GM15510 (cell line): ENCODE data around the gene CNTN1.

Source experiments
- POLR2A ChIP-seq: IDR thresholded peaks from 3 replicates; pipeline ENCODE4 v1.6.1; 2011; ENCODE audit warnings: borderline replicate concordance; ENCODE audit not compliant: insufficient read length; ENCODE audit errors: extremely low read depth

Gene CNTN1

DNA sequence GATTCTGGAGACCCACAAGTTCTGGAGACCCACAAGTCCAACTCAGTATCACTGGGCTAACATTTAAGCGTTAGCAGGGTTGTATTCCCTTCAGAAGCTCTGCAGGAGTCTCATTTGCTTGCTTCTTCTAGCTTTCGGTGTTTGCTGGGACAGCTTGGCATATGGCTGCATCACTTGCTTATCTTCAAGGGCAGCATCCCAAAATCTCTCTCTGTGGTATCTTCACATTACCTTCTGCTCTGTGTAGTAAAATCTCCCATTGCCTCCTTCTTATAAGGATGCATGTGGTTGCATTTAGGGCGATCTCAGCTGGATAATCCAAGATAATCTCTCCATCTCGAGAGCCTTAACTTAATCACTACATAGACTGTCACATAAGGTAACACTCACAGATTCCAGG lies 7.3 kb upstream of the CNTN1 start:
- no peak for TF ChIP-seq POLR2A

DNA sequence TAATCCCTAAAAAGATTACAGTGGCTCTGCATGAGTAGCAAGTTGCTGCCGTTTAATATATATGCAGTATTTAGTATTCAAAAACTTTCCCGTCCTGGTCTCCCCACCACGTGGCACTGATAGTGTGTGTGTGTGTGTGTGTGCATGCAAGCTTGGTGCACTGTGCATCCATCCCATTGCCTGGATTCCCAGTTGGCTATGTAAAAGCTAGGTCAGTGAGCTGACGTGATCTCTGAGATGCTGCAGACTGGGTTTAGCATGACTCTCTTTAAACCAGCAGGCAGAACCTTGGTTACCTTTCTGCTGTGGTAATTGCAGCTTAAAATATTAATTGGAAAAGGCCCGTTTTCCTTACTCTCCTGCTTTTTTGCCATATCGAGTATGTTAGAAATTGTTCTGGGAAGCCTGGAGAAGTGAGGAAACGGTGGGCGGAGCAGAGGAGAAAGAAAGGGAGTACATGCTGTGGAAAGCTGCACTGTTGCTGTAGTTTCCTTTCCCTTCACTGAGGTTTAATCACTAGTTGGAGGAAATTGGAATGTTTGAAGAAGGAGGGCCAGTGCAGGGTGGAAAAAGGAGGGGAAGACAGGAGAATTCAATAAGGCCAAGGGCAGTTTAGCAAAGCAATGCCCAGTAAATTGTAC lies 4.0 kb upstream of the CNTN1 start:
- TF ChIP-seq POLR2A: no peak

DNA sequence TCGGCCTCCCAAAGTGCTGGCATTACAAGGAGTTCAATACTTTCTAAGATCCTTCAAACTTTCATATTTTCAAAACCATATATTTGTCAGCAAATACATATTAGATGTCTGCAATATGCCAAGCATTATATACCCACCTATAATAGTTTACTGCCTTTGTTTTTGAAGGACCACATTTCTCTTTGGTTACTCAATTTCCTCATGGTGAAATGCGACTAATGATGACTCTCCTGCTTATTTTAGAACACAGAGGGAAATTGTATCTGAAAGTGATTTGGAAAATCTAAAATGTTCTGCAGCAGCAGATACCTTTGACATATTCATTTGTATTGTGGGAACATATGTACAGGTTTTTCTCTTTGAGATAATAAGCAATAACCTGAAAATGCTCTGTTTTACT lies 2.7 kb upstream of the CNTN1 start:
- no peak for TF ChIP-seq POLR2A

GRCh38 chr12:40692765-40693206 lies 547 bp downstream of the CNTN1 start:
- TF ChIP-seq POLR2A: no peak

DNA sequence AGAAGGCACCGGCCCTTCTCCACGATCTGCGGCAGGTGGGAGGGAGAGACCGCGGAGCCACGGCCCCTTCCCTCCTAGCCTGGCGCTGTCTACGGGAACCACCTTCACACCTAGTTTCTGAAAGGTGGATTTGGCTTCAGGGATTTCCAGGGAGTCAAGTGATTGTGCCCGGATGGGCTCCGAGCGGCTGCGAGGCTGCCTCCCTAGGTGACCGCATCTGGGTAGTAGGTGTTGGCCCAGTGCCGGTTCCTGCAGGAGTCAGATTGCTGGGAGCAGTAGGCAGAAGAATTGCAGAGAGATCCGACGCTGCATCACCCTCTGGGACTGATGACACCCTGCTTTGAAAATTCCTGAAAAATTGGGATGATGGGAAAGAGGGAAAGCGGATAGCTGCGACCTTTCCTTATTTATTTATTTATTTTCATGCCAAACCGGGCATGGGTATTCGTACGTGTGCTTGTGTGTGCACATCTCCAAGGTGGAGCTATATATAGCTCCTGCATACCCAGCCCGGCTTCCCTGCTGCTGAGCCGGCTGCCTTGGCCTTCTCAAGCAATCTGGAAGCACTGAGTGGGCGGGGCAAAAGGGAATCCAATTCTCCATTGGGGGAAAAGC lies 1.1 kb downstream of the CNTN1 start:
- TF ChIP-seq POLR2A: no peak

GRCh38 chr12:40697566-40698259 lies 5.5 kb downstream of the CNTN1 start:
- no peak for TF ChIP-seq POLR2A

GRCh38 chr12:40701756-40702155 lies 9.5 kb downstream of the CNTN1 start:
- TF ChIP-seq POLR2A: no peak

- no peak for TF ChIP-seq POLR2A
Measured at GRCh38 chr12:40711121-40711520, 18.9 kb downstream of the CNTN1 start.

DNA sequence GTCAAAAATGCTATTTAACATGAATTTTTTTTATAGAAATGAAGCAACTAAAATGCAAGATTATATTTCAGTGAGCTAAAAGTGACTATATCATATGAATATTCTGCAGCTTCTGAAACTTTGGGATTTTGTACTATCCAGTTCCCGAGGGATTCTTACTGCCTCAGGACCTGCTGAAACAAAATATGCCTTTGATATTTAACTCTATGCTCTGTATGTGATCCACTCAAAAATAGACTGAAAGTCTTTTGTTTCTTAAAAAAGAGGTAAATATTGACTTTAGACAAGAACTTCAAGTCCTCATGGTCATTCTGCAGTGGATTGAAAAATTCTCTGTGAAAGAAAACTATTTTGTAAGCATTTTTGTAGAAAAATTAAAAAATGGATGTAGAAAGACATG lies 22.4 kb downstream of the CNTN1 start:
- TF ChIP-seq POLR2A: no peak

- TF ChIP-seq POLR2A: no peak
Measured at GRCh38 chr12:40716037-40716436, 23.8 kb downstream of the CNTN1 start.

- TF ChIP-seq POLR2A: no peak
Measured at GRCh38 chr12:40717576-40717975, 25.3 kb downstream of the CNTN1 start.

DNA sequence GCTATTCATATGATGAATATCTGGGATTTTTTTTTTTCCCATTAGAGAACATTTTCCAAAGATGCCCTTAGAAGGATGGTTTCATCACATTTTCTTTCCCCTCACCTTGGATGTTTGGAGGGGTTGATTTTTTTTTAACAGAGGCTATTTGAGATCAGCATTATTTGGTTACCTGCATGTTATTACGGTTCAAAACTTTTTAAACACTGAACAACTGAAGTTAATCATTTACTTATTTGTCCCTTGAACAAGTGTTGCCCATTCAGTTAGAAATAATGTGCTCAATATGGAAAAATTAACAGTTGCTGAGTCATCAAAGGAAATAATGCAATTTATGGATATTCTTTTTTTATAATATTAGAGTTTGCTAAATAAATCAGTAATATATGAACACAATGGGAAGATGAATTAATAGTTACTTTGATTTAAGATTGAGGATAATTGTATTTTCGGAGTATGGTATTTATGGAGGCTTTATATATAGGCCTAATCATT lies 26.7 kb downstream of the CNTN1 start:
- TF ChIP-seq POLR2A: no peak

DNA sequence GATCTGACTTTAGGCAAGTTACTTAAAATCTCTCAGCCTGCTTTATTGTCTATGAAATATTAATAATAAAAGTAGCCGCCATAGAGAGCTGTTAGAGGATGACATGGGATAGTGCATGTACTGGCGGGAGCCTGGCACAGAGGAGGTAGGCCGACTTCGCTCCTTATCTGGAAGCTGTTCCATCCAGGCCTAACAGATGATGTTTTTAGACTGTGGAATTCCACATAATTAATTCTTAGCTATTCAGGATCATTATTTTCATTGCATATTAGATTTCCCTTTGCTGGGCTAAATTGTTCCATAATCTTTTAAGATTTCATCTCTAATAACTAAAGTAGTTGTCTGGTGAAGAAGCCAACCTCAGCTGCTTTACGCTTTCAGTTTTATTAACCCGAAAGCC lies 30.8 kb downstream of the CNTN1 start:
- no peak for TF ChIP-seq POLR2A

DNA sequence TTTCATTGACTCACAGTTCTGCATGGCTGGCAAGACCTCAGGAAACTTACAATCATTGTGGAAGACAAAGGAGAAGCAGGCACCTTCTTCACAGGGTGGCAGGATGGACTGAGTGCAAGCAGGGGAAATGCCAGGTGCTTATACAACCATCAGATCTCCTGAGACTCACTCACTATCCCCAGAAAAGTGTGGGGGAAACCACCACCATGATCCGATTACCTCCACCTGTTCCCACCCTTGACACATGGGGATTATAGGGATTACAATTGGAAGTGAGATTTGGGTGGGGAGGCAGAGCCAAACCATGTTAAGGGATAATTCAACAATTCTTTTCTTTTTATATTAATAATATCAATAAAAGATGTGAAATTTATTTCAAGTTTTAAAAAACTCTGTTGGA lies 34.1 kb downstream of the CNTN1 start:
- no peak for TF ChIP-seq POLR2A

GRCh38 chr12:40727774-40728483 lies 35.7 kb downstream of the CNTN1 start:
- TF ChIP-seq POLR2A: no peak
